C4-2B (cell line): ENCODE results near the gene PARVB.
"Not testable (repeated sequence)": the region's sequence is repeated elsewhere in the genome, so short reads cannot be mapped to it uniquely, and the experiment has no call there.

Experiments used
- H3K27ac ChIP-seq: fragments of 450-650 bp; 2 replicates; pipeline ENCODE4 v1.5.1; 2017
- CTCF ChIP-seq: fragments of 450-650 bp; conservative IDR thresholded peaks from 2 replicates; pipeline ENCODE4 v1.5.1; 2017; ENCODE audit warnings: mild to moderate bottlenecking
- ZFX ChIP-seq: fragments of 450-650 bp; IDR thresholded peaks from 2 replicates; pipeline ENCODE4 v1.6.1; 2017

Gene PARVB

DNA sequence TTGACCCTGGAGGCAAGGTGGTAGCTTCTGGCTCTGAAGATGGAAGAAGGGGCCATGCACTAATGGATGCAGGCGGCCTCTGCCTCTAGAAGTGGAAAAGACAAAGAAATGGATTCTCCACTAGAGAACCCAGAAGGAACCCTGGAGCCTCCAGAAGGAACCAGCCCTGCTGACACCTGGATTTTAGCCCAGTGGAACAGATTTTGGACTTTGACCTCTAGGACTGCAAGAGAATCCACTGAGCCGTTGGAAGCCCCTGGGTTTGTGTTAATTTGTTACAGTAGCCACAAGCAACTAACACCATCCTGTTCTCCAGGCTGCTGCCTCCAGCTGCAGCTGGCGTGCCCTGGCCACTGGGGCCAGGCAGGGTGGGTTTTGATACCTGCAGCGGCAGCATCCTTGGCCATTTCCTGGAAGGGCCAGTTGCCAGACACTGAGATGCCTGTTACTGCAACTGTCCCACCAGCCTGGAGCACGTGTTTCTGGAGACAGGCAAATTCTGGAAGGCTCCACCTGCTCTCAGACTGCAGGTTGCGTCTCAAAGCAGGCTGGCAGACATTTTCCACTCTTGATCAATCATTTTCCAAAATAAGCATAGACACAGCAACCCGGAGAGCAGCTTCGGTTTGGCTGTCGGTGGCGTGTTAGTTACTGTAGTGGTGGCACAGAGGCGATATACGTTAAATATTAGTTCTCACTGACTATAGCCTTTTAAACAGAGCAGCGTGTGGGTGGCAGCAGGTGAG, 79.8 kb downstream of the PARVB start:
- no peak overlapping the region for H3K27ac ChIP-seq
- TF ChIP-seq CTCF (no peak), ZFX (no peak)

- H3K27ac ChIP-seq: no peak overlapping the region
- TF ChIP-seq CTCF (no peak), ZFX (no peak)
Measured at GRCh38 chr22:44107340-44107739, 83.2 kb downstream of the PARVB start.

DNA sequence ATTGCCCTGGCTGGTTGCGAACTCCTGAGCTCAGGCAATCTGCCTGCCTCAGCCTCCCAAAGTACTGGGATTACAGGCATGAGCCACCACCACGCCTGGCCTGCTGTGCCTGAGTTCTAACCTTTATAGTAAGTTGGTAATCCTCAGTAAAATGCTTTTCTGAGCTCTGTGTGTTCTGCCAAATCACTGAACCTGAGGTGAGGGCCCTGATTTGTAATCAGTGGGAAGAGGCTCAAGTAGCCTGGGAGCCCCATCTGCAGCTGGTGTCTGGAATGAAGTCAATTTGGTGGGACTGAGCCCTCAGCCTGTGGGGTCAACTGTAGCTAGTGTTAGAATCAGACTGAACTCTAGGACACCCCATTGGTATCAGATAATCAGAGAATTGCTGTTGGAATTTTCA, 84.0 kb downstream of the PARVB start:
- H3K27ac ChIP-seq: no peak overlapping the region
- TF ChIP-seq ZFX: no peak
- TF ChIP-seq CTCF: no peak

- H3K27ac ChIP-seq: no peak overlapping the region
- TF ChIP-seq CTCF (no peak), ZFX (no peak)
Measured at GRCh38 chr22:44108806-44109385, 84.8 kb downstream of the PARVB start.

- no peak overlapping the region for H3K27ac ChIP-seq
- TF ChIP-seq CTCF: no peak
- TF ChIP-seq ZFX: no peak
Measured at GRCh38 chr22:44109416-44109815, 85.3 kb downstream of the PARVB start.

- not testable (repeated sequence) for H3K27ac ChIP-seq
Measured at GRCh38 chr22:44110656-44111055, 86.6 kb downstream of the PARVB start.

DNA sequence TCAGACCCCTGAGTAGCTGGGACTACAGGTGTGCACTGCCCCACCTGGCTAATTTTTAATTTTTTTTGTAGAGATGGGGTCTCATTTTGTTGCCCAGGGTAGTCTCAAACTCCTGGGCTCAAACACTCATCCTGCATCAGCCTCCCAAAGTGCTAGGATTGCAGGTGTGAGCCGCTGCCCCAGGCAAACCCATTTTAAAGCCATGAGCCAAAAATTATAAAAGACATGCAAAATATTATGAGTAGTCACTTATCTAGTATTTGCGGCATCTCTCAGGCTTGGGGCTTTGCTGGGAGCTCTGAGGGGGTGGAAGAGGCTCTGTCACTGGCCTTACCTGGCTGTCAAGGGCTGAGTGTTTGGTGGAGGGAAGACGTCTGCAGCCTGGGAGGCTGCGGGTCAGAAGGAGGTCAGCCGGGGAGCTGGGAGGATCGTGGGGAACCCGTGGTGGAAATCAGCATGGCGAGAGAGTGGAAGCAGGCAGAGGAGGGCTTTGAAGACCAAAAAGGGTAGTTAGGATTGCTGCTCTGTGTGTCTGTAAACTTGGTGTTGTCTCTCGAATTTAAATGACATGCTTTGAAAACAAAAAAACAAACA, 87.6 kb downstream of the PARVB start:
- TF ChIP-seq ZFX: no peak
- TF ChIP-seq CTCF: no peak
- no peak overlapping the region for H3K27ac ChIP-seq

DNA sequence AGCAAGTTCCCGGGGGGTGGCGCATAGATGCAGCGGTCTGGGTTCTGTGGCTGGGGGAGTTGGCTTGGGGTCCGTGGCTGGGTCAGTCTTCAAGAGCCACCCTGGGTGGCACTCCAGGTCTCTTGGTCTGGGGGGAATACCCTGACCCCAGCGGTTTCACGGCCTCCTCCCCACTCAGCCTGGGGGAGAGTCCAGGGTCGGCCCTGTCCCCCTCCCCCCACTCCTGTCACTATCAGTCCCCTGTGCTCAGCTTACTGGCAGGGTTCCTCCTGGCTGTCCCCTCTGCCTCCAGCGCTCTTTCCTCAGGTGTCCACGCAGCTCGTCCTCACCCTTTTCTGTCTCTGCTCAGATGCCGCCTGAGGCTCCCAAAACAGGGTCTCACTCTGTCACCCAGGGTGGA, 88.1 kb downstream of the PARVB start:
- H3K27ac ChIP-seq: no peak overlapping the region
- TF ChIP-seq ZFX (no peak), CTCF (no peak)
